Measurements from ENCODE around the gene BLNK. TPM values are rescaled to one million over a fixed set of nuclear protein-coding genes. Genes with fewer than 3 reads are reported as not detected.

BLNK gene
- 10 to 100 TPM; 28.2 to 50.5 (median 35.9) TPM for total RNA-seq

DNA sequence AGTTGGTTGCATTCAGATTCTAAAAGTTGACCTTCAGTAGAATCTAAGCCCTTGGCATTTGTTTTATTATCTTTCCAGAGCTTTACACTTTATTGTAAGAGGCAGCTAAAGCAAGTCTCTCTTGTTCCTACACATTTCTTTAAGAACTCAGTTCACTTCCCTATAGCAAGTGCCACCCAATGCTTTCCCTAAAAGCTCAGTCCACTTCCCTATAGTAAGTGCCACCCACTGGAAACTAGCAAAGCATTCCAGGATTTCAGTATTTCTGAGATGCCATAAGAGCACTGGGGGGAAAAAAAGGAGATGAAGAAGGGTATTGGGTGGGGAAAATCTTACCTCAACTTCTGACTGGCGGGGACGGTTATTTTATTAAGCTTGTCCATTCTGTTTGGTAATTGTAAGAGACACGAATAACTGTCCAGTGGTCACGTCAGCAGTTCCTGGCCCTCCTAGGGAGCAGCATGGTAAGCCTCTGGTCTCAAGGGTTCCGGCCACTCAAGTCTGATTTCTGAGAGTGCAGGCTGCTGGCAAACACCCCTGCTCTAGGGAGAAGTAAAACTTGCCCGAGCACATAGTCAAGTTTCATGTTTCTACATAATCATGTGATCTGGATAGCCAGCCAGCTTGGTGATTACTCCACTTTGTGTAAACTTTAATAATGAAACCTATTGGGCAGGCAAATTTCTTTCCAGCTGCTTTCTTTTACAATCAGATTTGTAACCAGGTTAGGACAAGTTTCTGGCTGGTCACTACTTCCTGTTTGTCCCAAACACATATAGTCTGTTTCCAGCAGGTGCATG is at the start of gene BLNK:
BLNK (minus strand) TSS at position 554 of the 800 bp plus-strand sequence; CDS start at position 383, 171 bp downstream.
- peak within 1 kb of the TSS; percentile 34 to 61 (median 50) for H3K4me3 ChIP-seq
- H3K4me1 ChIP-seq, result peaks cover 18 to 80% (median 24%) of the 10 kb centered on the region in 3 donors
- intact Hi-C loops (cut with DNase I), result no loop called here
- peak; percentile 37 for DNase-seq
- peak within 1 kb of the TSS; percentile 84 to 95 (median 86) for H3K27ac ChIP-seq
- H3K9me3 ChIP-seq, result no peaks in the 10 kb centered on the region
- no peaks in the 10 kb centered on the region for H3K36me3 ChIP-seq
- H3K27me3 ChIP-seq, result no peaks in the 10 kb centered on the region
- WGBS, 2 donors, result 25 to 28% methylated on average over 6 of the region's 6 CpGs
- TF ChIP-seq, protein P1, sequence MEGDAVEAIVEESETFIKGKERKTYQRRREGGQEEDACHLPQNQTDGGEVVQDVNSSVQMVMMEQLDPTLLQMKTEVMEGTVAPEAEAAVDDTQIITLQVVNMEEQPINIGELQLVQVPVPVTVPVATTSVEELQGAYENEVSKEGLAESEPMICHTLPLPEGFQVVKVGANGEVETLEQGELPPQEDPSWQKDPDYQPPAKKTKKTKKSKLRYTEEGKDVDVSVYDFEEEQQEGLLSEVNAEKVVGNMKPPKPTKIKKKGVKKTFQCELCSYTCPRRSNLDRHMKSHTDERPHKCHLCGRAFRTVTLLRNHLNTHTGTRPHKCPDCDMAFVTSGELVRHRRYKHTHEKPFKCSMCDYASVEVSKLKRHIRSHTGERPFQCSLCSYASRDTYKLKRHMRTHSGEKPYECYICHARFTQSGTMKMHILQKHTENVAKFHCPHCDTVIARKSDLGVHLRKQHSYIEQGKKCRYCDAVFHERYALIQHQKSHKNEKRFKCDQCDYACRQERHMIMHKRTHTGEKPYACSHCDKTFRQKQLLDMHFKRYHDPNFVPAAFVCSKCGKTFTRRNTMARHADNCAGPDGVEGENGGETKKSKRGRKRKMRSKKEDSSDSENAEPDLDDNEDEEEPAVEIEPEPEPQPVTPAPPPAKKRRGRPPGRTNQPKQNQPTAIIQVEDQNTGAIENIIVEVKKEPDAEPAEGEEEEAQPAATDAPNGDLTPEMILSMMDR (IDR thresholded peaks at IDR 0.05), result no peak
- TF ChIP-seq POLR2A (IDR thresholded peaks at IDR 0.05), result peak in 3 of 4 donors; percentile 38 to 76 (median 71)

DNA sequence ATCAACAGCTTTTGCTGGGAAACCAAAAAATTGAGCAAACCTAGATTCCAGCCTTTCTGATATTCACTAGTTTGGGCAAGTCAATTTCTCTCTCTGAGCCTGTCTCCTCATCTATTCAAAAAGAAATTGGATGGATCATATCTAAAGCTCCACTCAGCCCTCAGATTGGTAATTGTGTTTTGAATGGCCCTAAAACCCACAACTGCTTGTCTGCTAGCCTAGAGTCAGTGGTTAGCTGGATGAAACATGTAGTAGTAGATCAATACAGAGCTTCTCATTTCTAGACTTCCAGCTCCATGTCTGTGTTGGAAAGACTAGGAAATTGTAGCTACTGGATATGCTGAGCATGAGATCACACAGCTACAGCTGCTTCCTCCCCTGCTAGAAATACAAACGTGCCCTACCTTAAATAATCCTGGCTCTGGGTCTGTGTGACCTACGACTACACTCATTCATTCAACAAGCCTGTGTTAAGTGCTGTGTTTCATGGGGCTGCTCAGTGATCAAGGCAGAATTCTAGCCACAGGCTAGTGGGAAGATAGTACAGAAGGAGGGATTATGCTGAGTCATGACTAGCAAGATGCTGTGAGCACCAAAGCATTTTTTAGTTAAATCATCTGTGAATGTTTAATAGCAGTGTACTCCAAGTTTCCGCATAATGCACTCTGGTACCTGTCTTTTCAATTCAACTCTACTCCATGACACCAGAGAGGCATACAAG is 48.5 kb upstream of the BLNK start:
- Histone ChIP-seq H3K4me3 (no peak overlapping the region), H3K27me3 (peaks cover 0 to 39% (median 0%) of the 10 kb centered on the region in 4 donors), H3K9me3 (no peaks in the 10 kb centered on the region), H3K4me1 (no peaks in the 10 kb centered on the region), H3K27ac (no peak overlapping the region), H3K36me3 (no peaks in the 10 kb centered on the region)
- 30 to 42% methylated on average over 3 of the region's 3 CpGs for WGBS, 2 donors
- TF ChIP-seq POLR2A (IDR thresholded peaks at IDR 0.05), result no peak
- TF ChIP-seq, protein P1 (IDR thresholded peaks at IDR 0.05), result no peak
- intact Hi-C loops (cut with DNase I), result no loop called here
- no peak for DNase-seq

- H3K4me3 ChIP-seq, result no peak overlapping the region
- peaks cover 0 to 22% (median 0%) of the 10 kb centered on the region in 4 donors for H3K27me3 ChIP-seq
- TF ChIP-seq, protein P1 (IDR thresholded peaks at IDR 0.05), result no peak
- H3K27ac ChIP-seq, result no peak overlapping the region
- no peaks in the 10 kb centered on the region for H3K36me3 ChIP-seq
- intact Hi-C loops (cut with DNase I), result no loop called here
- no peaks in the 10 kb centered on the region for H3K4me1 ChIP-seq
- WGBS, 2 donors, result 71 to 74% methylated on average over 4 of the region's 4 CpGs
- no peaks in the 10 kb centered on the region for H3K9me3 ChIP-seq
- no peak for DNase-seq
Measured at GRCh38 chr10:96317067-96317833, 45.9 kb upstream of the BLNK start.

DNA sequence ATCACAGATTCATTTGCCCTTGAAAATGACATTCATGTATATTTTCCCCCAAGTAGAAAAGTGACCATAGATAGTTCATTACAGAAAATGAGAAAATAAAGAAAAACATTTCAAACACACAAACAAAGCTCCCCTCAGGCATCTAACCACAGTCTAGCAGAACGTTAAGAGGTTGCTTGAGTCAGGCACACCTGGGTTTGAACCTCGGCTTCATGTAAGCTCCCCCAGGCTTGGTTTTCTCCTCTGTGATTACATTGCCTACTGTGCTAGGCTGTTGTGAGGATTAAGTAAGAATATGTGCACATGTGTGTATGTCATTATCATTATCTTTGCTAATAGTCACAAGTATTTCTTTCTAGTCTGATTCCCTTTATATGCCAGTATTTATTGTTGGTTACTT is 42.0 kb upstream of the BLNK start:
- TF ChIP-seq, protein P1 (IDR thresholded peaks at IDR 0.05), result no peak
- no peak for TF ChIP-seq POLR2A (IDR thresholded peaks at IDR 0.05)
- H3K4me1 ChIP-seq, result peaks cover 0 to 14% (median 4%) of the 10 kb centered on the region in 3 donors
- H3K36me3 ChIP-seq, result no peaks in the 10 kb centered on the region
- no peak overlapping the region for H3K27ac ChIP-seq
- H3K27me3 ChIP-seq, result peaks cover 0 to 9% (median 0%) of the 10 kb centered on the region in 4 donors
- H3K9me3 ChIP-seq, result no peaks in the 10 kb centered on the region
- H3K4me3 ChIP-seq, result no peak overlapping the region
- DNase-seq, result no peak
- intact Hi-C loops (cut with DNase I), result no loop called here
- WGBS, 2 donors, result 41 to 45% methylated on average over 2 of the region's 2 CpGs

All from esophagus squamous epithelium (tissue), 5 donors.